ENCODE measurements around the gene FMN1.

The FMN1 gene

GRCh38 chr15:33016405-33017024, 178.0 kb downstream of the FMN1 start:
- no peaks in the 10 kb centered on the region for H3K36me3 ChIP-seq
- no peak overlapping the region for H3K4me3 ChIP-seq (ENCODE audit: low read depth in 1 of 2, low read length in 1 of 2)
- no peak for TF ChIP-seq CTCF (IDR thresholded peaks at IDR 0.05)
- H3K27ac ChIP-seq: no peak overlapping the region
- no peaks in the 10 kb centered on the region for H3K4me1 ChIP-seq (ENCODE audit: control insufficient read depth in 1 of 2, insufficient read depth in 1 of 2, low read depth in 1 of 2, low read length in 1 of 2)
- no peaks in the 10 kb centered on the region for H3K9me3 ChIP-seq
- no peaks in the 10 kb centered on the region for H3K27me3 ChIP-seq

- Histone ChIP-seq H3K4me1 (ENCODE audit: control insufficient read depth in 1 of 2, insufficient read depth in 1 of 2, low read depth in 1 of 2, low read length in 1 of 2) (no peaks in the 10 kb centered on the region), H3K36me3 (no peaks in the 10 kb centered on the region), H3K4me3 (ENCODE audit: low read depth in 1 of 2, low read length in 1 of 2) (no peak overlapping the region), H3K27ac (no peak overlapping the region), H3K27me3 (peaks cover 10% of the 10 kb centered on the region), H3K9me3 (no peaks in the 10 kb centered on the region)
- TF ChIP-seq CTCF (IDR thresholded peaks at IDR 0.05): no peak
Observed at GRCh38 chr15:33014586-33014985, 179.9 kb downstream of the FMN1 start.

- Histone ChIP-seq H3K4me3 (ENCODE audit: low read depth in 1 of 2, low read length in 1 of 2) (no peak overlapping the region), H3K4me1 (ENCODE audit: control insufficient read depth in 1 of 2, insufficient read depth in 1 of 2, low read depth in 1 of 2, low read length in 1 of 2) (no peaks in the 10 kb centered on the region), H3K9me3 (no peaks in the 10 kb centered on the region), H3K27me3 (peaks cover 17% of the 10 kb centered on the region), H3K36me3 (no peaks in the 10 kb centered on the region), H3K27ac (no peak overlapping the region)
- TF ChIP-seq CTCF (IDR thresholded peaks at IDR 0.05): no peak
Observed at GRCh38 chr15:33013827-33014445, 180.6 kb downstream of the FMN1 start.

GRCh38 chr15:33011976-33012375, 182.5 kb downstream of the FMN1 start:
- Histone ChIP-seq H3K36me3 (no peaks in the 10 kb centered on the region), H3K27me3 (peaks cover 37% of the 10 kb centered on the region), H3K9me3 (no peaks in the 10 kb centered on the region), H3K27ac (no peak overlapping the region), H3K4me1 (ENCODE audit: control insufficient read depth in 1 of 2, insufficient read depth in 1 of 2, low read depth in 1 of 2, low read length in 1 of 2) (no peaks in the 10 kb centered on the region), H3K4me3 (ENCODE audit: low read depth in 1 of 2, low read length in 1 of 2) (no peak overlapping the region)
- no peak for TF ChIP-seq CTCF (IDR thresholded peaks at IDR 0.05)

GRCh38 chr15:33009603-33010002, 184.9 kb downstream of the FMN1 start:
- Histone ChIP-seq H3K36me3 (no peaks in the 10 kb centered on the region), H3K4me3 (ENCODE audit: low read depth in 1 of 2, low read length in 1 of 2) (no peak overlapping the region), H3K4me1 (ENCODE audit: control insufficient read depth in 1 of 2, insufficient read depth in 1 of 2, low read depth in 1 of 2, low read length in 1 of 2) (no peaks in the 10 kb centered on the region), H3K27ac (no peak overlapping the region), H3K9me3 (no peaks in the 10 kb centered on the region), H3K27me3 (peaks cover 50% of the 10 kb centered on the region)
- TF ChIP-seq CTCF (IDR thresholded peaks at IDR 0.05): no peak
